ENCODE data around the gene PP2D1. TPM values are rescaled to one million over a fixed set of nuclear protein-coding genes. Genes with fewer than 3 reads are reported as not detected.

PP2D1 gene
- total RNA-seq (2022; extraction: Qiagen RNA extraction; ENCODE audit: low read depth) = not detected in 5 replicates

GRCh38 chr3:20012164-20012563 is at the start of gene PP2D1:
Gene PP2D1, minus strand, starts transcription at chr3:20012264. Its CDS starts 192 bp downstream, at chr3:20012072.

GRCh38 chr3:20039765-20040547 is 27.9 kb upstream of the PP2D1 start, which contains the start of gene KAT2B:
Gene KAT2B, plus strand, starts transcription at chr3:20040446. Its CDS starts 32 bp downstream, at chr3:20040478.

GRCh38 chr3:19946832-19947548 is 65.1 kb downstream of the PP2D1 start, which contains the start of gene RAB5A:
Gene RAB5A, plus strand, starts transcription at chr3:19947097. Its CDS starts 3,802 bp downstream, at chr3:19950899.

Other genes starting within 250 kb of the PP2D1 start
- 0.94 to 1.5 TPM (median 1.3 TPM) in 5 replicates for gene EFHB, start 78.0 kb downstream of the PP2D1 start, total RNA-seq (2022; extraction: Qiagen RNA extraction; ENCODE audit: low read depth)
- 34.4 to 63.2 TPM (median 51.2 TPM) in 5 replicates for gene RAB5A, start 65.2 kb downstream of the PP2D1 start, total RNA-seq (2022; extraction: Qiagen RNA extraction; ENCODE audit: low read depth)
- 6.6 to 7.3 TPM (median 7.1 TPM) in 5 replicates for gene KAT2B, start 28.2 kb upstream of the PP2D1 start, total RNA-seq (2022; extraction: Qiagen RNA extraction; ENCODE audit: low read depth)
- gene SGO1, start 173.9 kb upstream of the PP2D1 start, total RNA-seq (2022; extraction: Qiagen RNA extraction; ENCODE audit: low read depth) = 13.6 to 18.3 TPM (median 15.5 TPM) in 5 replicates